Uterus (tissue), 2 donors: ENCODE measurements around the gene KCTD3.

ENCODE experiments used
- POLR2A ChIP-seq, 2 donors: fragments of 450-650 bp; IDR thresholded peaks; one replicate each; pipeline ENCODE4 v1.6.1; 2016; ENCODE audit warnings: antibody characterized with exemption in 2 of 2, mild to moderate bottlenecking in 1 of 2, moderate library complexity in 1 of 2
- TF ChIP-seq, protein P1 (sequence below), 4 experiments: fragments of 200-600 bp in 2 of 4; fragments of 450-650 bp in 2 of 4; sonication (generic) in 2 of 4; IDR thresholded peaks; one replicate each; pipeline ENCODE4 v1.5.1; 2016 to 2019; ENCODE audit warnings: antibody characterized with exemption in 4 of 4, mild to moderate bottlenecking in 2 of 4, moderate library complexity in 1 of 4

DNA sequence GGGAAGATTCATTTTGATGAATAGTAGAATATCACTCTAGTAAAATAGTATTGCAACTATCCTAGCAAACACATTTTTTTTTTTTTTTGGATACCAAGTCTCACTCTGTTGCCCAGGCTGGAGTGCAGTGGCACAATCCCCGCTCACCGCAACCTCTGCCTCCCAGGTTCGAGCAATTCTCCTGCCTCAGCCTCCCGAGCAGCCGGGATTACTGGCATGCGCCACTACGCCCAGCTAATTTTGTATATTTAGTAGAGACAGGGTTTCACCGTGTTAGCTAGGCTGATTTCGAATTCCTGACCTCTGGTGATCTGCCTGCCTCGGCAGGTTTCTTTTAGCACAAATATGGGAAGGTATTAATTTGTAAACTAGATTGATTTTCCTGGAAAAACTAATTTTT, 33.8 kb downstream of the KCTD3 start:
- no peak for TF ChIP-seq POLR2A (IDR thresholded peaks at IDR 0.05)
- TF ChIP-seq, protein P1, sequence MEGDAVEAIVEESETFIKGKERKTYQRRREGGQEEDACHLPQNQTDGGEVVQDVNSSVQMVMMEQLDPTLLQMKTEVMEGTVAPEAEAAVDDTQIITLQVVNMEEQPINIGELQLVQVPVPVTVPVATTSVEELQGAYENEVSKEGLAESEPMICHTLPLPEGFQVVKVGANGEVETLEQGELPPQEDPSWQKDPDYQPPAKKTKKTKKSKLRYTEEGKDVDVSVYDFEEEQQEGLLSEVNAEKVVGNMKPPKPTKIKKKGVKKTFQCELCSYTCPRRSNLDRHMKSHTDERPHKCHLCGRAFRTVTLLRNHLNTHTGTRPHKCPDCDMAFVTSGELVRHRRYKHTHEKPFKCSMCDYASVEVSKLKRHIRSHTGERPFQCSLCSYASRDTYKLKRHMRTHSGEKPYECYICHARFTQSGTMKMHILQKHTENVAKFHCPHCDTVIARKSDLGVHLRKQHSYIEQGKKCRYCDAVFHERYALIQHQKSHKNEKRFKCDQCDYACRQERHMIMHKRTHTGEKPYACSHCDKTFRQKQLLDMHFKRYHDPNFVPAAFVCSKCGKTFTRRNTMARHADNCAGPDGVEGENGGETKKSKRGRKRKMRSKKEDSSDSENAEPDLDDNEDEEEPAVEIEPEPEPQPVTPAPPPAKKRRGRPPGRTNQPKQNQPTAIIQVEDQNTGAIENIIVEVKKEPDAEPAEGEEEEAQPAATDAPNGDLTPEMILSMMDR (IDR thresholded peaks at IDR 0.05) = no peak
